K562 (cell line): ENCODE data around the gene MERTK. TPM values are rescaled to one million over a fixed set of nuclear protein-coding genes. Genes with fewer than 3 reads are reported as not detected.

Experiments used
- CHD7 ChIP-seq: fragments of 200-600 bp; sonication (generic); IDR thresholded peaks from one replicate; pipeline ENCODE4 v1.6.1; 2012; ENCODE audit warnings: mild to moderate bottlenecking, low read depth, low read length, inconsistent platforms
- EGR1 ChIP-seq: fragments of 450-650 bp; conservative IDR thresholded peaks from 2 replicates; pipeline ENCODE4 v1.6.1; 2017; ENCODE audit warnings: mild to moderate bottlenecking
- EP300 ChIP-seq: IDR thresholded peaks from 2 replicates; pipeline ENCODE4 v1.6.1; 2012; ENCODE audit warnings: low read length, improper control_type of control experiment
- MTA3 ChIP-seq: fragments of 450-650 bp; formaldehyde crosslinking; IDR thresholded peaks from 2 replicates; pipeline ENCODE4 v1.6.1; 2017; ENCODE audit warnings: mild to moderate bottlenecking, borderline replicate concordance
- NCOA4 ChIP-seq: fragments of 450-650 bp; IDR thresholded peaks from 2 replicates; pipeline ENCODE4 v1.6.1; 2018; ENCODE audit warnings: mild to moderate bottlenecking; ENCODE audit not compliant: partially characterized antibody
- polyA plus RNA-seq, 8 experiments: library from polyadenylated mRNA; depleted of rRNA in 4 of 8; stranded (reverse) in 5 of 8; unstranded in 3 of 8; fragments of >200 nt; fragmentation: Nextera tagmentation in 2 of 8; fragmentation: Illumina TruSeq in 1 of 8; extraction: Ambion mirVana in 2 of 8; extraction: Trizol in 1 of 8; gene quantifications; 2 replicates each; pipeline versions ENCODE4 v1.2.1 to v1.2.3, GENCODE V29; 2011 to 2014; ENCODE audit warnings: inconsistent platforms in 1 of 8, missing spikeins in 1 of 8
- total RNA-seq, 7 experiments: library from RNA; depleted of rRNA in 6 of 7; stranded (reverse); fragments of >200 nt in 6 of 7; fragmentation: Illumina TruSeq in 2 of 7; extraction: Trizol in 2 of 7; gene quantifications; 2 replicates each; pipeline versions ENCODE4 v1.2.1 to v1.2.3, GENCODE V29; 2011 to 2021; ENCODE audit warnings: low replicate concordance in 1 of 7

MERTK gene
- total and polyA plus RNA-seq, 9 of the 15 experiments (the other 6 are each of a cell fraction or from before 2014, with no cell fraction given): 0.23 to 1.6 (median 0.74) TPM

- TF ChIP-seq CHD7 (no peak), MTA3 (no peak), EP300 (no peak), NCOA4 (no peak), EGR1 (no peak)
Measured at GRCh38 chr2:111947219-111947618, 48.8 kb downstream of the MERTK start (continued).
